Stimulated activated CD4-positive, alpha-beta T cell treated with anti-CD3 and anti-CD28 coated beads, Interleukin-1b, Interleukin-23, amount 100 ng/mL, for 48 hours (primary cell): Measurements from ENCODE around the gene DYRK1A.

Experiments
- DNase-seq: peaks from one replicate; pipeline ENCODE4 v3.0.0-alpha.2; 2020

DYRK1A gene

DNA sequence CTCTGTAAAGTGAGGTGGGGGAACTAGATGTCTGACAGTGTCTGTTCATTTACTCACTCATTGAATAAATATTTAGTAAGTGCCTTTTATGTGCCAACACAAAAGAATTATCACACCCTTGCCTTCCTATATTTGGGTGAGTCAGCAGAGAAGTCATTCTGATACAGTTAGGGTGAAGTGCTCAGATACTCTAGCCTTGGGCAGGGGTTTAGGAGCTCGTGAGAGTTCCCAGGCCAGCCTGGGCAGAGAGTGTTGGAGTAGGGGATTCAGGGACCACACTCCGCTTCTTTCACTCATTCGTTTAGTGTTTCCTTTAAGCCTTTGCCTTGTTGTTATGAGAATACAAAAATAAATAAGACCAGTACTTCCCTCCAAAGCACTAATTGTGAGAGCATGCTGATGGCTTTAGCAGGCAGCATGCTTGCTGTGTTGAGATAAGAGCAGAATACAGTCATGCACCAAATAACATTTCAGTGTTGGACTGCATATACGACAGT, 83.9 kb downstream of the DYRK1A start:
- no peak for DNase-seq

DNA sequence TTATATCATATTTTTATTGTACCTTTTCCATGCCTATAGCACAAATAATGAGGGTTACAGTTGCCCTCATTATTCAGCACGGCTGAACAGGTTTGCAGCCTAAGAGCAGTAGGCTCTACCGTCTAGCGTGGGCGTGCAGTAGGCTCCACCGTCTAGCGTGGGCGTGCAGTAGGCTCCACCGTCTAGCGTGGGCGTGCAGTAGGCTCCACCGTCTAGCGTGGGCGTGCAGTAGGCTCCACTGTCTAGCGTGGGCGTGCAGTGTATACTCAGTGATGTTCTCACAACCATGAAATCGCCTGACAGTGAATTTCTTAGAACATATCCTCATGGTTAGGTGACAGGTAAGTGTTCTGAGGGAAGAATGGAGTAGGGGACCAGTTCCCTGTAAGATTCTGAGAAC, 84.9 kb downstream of the DYRK1A start:
- no peak for DNase-seq

DNA sequence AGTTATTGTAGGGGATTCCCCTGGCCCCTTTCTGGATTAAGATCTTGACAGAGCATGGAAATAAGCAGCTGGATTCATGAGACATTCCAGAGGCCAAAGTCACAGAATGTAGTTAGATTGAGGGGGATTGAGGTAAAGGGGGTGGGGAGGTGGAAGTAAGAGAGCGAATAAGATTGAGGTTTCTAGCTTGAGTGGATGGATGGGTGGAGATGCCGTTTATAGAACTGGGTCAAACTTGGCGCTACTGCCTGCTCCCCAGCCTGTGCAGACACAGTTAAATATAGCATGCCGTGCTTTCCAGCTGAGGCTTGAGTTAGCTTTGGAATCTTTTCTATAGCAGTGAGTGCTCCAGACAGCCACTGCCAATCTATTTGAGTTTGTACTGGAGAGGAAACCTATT, 85.7 kb downstream of the DYRK1A start:
- DNase-seq = no peak

DNA sequence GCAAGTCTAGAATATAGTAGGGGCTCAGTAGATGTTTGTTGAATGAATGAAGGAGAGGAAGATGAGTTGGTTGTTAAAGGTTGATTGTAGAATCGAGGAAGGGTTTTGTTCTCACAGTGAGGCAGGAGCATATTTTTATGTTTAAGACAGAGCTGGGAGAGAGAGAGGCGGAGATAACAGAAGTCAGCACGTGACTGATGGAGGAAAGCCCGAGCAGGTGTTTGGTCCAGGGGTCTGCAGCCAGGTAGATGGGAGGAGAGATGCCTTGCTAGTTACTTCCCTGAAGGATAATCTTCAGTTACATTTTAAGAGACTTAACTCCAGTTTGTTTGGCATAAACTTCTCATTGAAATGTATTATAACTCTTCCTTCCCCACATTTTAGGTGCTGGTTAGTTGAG, 86.8 kb downstream of the DYRK1A start:
- no peak for DNase-seq

DNA sequence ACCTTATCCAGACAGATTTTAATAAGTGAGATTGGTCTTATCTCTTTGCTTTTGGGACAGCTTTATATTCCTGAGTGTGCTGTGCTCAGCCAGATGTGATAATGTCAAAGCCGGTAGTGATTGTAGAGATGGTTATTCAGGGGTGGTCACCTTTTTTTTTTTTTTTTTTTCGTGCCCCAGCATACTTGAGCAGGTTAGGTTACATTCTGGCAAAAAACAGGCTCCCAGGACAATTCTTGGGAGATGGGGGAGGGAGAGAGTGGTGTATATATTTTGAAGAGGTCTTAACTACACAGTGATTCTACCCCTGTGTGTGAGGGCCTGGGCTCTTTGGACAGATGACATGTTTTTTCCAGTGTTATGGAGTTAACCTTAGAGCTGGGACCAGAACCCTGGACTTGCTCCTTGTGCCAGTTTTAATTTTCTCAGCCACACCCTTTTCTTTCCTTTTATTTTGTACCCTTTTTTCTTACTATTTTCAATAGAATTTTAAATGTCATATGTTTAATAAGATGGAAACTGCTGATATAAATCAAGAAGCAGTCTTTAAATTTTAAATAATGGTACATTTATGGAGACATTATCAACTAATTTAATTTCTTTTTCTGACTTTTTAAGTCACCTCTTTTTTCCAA, 88.4 kb downstream of the DYRK1A start:
- DNase-seq = no peak

DNA sequence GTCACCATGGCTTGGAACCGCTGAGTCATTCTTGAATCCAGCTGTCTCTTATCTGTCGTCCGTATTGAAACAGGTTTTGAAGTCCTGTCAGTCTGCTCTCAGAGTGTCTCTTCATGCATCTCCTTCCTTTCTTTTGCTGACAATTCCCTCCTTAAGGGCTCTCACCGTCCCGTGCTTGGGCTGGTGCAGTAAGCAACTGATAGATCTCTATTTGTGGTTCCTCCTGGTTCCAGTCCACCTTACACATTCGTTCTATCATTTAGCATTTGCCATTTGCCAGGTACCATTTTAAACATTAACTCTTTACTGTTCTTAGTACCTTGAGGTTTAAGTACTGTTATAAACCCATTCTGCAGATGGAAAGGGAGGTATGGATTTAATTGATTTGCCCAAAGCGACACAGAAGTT, 88.9 kb downstream of the DYRK1A start:
- DNase-seq = no peak

DNA sequence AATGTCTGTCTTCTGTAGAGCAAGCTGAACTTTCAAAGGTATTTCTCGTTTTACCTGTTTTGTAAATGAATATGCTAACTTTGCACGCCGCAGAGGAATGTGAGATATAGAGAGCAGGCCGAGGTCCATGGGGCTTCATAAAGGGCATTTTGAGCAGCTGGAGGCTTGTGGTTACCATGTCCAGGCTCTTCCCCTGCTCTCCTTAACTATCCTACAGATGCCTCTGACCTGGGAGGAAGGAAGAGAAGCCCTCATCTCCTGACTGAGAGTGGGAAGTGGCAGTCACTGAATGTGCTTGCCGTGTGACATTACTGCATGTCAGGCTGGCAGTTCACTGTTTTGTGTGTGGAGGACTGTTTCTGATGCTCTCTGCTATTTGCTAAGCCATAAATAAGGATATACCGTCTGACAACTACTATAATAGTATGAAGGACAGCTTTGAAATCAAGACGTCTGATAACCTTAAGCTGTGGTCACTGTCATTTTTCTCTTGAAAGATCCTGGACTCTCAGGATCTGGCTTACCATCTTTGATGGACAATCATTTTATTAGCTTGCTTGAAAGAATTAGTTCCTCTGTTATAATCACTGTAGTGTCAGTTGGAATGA, 92.2 kb downstream of the DYRK1A start:
- DNase-seq = no peak

DNA sequence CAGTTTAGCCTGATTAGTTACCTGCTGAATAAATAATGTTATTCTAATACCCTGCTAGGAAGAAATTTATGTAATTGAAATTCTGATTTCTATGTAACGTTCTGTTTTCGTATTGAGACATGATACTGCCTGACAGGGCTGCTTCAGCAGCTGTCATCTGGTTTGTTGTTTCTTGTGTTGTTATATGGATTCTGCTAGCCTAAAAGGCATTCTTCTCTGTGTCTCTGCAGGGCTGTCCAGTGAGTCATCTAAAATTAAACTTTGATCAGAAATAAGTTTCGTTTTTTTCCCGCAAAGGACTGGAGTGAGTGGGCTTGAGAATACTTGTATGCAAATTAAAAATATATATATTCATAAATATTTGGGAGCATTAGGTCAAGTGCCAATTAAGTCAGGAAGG, 93.0 kb downstream of the DYRK1A start:
- no peak for DNase-seq

DNA sequence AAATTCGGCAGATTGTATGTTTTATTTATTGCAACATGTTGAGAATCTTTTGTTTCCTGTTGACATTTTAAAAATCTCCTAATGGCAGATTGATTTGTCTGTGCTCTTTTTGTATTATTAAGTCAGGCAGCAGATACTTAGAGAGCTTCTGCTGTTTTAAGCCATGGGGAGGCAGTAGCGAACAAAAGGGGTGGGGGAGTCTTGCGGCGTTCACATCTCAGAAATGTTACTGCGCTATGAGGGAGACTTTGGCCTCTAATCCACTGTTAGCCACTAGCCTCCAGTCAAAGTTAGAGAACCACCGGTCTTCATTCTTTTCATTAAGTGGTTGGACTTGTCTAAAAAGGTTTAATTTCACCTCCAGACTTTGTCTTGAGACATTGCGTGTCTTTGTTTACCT, 93.6 kb downstream of the DYRK1A start:
- DNase-seq = no peak

DNA sequence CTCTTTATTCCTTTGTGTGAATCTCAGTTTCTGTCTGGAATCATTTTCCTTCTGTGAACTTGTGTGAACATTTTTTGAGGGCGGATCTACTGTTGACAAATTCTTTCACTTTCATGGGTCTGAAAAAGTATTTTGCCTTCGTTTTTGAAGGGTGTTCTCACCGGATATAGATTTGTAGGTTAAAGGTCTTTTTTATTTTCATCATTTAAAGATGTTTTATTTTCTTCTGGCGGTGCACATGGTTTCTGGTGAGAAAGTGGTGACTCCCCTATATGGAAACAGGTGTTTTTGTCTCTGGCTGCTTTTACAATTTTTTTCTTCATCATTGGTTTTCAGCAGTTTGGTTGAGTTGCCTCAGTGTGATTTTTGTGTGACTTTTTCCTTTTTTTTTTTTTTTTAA, 94.9 kb downstream of the DYRK1A start:
- DNase-seq = no peak

DNA sequence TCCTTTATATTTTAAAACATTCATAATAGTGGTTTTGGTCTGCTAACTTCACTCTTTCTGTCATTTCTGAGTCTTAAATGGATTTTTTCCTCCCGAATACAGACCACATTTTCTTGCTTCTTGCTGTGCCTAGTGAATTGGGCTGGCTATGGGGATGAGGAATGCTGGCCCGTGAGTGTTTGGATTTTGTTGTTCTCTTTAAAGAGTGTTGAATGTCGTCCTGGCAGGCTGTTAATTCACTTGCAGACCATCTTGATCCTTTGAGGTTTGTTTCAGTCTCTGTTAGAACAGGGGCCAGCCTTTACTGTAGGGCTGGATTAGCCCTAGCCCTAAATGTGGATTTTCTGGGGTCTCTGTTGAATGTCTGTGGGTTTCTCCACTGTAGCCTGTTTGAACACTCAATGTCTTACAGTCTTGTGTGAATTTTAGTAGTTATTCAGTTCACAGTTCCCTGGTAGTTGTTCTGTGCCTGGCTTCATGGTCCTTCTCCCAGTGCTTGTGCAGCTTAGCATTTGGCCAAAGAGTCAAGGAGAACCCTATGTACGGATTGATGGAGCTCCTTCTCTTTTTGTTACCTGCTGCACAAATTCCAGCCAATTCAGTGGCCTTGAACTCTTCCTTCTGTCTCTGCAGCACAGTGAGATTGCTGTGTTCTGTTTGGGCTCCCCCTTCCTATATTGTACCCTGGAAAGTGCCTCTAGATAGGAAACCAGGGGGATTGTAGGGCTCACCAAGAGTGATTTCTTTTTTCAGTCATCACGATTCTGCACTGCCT, 95.7 kb downstream of the DYRK1A start:
- no peak for DNase-seq

DNA sequence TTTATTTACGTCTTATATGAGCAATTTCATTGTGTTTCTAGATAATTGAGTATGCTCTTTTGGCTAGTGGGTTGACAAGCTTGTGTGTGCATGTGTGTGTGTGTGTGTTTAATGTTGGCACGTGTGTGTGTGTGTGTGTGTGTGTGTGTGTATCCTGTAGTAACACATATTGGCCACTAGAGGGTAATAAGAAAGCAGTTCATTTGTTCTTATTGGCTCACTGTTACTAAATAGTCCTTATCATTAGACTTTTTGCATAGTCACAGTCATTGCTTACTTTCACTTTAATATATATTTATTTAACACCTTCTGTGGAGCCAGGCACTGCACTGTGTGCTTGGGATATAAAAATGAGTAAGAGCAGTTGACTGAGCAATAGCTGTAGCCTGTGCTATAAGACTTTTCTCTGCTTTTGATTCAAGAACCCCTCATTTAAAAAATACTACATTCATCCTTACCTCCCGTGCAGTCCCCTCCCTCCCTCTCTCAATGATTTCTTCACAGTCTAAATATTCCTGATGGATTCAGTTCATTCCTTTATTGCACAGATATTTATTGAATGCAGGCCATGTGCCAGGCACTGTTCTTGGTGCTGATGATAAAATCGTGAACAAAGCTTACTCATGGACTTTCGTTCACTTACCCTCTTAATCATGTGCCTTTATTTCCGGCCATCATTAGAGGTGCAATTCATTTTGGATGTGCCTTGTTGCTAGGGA, 96.7 kb downstream of the DYRK1A start:
- DNase-seq = no peak

DNA sequence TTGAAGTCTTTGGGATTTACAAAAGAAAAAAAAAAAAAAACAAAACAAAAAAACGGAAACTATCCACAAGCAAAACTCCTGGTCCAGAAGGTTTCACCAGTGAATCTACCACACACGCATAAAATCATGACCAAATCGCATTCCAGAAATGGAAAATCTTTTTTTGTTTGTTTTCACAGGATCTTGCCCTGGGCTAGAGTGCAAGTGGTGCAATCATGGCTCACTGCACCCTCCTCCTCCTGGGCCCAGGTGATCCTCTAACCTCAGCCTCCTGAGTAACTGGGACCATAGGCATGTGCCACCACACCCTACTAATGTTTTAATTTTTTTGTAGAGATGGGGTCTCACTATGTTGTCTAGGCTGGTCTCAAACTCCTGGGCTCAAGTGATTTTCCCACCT, 100.5 kb downstream of the DYRK1A start:
- no peak for DNase-seq

DNA sequence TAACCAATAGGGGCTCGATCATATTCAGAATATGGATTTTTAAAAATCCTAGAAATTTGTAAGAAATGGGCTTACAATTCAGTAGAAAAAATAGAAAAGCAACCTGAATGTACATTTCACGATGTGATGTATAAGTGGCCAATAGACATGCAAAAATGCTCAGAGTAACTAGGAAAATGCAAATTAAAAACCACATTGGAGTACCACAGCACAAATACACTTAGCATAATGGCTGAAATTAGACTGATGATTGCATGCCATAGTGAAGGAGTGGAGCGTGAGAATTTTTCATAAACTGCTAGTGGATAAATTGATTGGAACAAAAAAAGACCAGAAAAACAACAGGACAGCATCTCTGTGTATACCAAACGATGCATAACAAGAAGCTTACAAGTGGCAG, 102.3 kb downstream of the DYRK1A start:
- no peak for DNase-seq

DNA sequence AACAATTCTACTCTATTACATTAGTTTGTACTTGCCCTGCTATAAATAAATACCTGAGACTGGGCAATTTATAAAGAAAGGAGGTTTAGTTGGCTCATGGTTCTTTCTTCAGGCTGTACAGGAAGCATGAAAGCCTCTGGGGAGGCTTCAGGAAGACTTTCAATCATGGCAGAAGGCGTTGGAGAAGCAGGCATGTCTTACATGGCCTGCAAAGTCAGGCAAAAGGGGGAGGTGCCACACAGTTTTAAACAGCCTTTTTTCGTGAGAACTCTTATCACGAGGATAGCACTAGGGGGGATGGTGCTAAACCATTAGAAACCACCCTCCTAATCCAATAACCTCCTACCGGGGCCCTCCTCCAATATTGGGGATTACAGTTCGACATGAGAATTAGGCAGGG, 102.9 kb downstream of the DYRK1A start:
- no peak for DNase-seq

DNA sequence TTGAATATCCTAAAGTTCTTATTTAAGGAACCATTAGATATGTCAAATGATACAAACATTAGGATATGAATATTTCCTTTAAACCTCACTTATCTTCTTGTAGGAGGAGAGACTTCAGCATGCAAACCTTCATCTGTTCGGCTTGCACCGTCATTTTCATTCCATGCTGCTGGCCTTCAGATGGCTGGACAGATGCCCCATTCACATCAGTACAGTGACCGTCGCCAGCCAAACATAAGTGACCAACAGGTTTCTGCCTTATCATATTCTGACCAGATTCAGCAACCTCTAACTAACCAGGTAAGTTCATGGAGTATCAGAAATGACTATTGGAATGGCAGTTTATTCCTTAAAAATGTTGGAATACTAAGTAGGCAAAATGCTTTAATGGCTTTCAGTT, 106.0 kb downstream of the DYRK1A start:
- DNase-seq = no peak

DNA sequence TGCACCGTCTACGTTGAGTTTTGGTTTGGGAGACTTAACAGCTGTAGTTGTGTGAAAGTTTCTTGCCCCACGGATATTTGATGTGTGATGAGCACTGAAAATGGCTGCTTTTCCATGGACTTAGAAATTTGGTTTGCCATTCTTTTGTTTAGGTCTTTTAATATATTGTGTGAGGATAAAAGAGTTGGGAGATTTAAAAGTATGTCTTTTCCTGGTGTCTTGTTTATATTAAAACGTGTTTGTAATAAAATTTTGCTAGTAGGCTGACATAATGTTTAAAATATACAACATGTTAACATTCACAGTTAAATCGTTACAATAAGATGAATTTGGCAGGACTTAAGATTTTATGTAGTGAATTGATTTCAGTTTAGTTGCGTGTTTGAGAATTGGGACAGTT, 106.9 kb downstream of the DYRK1A start:
- no peak for DNase-seq

DNA sequence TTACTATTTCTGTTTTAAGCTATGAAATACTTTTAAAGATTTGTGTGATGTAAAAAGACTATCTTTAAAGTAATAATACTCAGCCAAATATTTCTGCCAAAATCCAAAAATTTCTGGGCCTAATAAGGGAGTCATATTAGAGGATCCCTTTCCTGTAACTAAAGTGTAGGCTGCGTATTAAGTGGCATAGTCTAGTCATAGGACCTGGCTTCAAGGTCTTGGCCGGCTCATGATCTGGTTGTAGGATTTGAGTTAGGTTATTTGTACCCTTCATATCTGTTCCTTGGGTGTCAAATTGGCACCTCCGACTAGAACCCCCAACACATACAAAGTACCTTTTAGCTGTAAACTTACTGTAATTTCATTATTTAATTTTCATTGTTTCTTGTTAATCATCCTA, 107.8 kb downstream of the DYRK1A start:
- no peak for DNase-seq

DNA sequence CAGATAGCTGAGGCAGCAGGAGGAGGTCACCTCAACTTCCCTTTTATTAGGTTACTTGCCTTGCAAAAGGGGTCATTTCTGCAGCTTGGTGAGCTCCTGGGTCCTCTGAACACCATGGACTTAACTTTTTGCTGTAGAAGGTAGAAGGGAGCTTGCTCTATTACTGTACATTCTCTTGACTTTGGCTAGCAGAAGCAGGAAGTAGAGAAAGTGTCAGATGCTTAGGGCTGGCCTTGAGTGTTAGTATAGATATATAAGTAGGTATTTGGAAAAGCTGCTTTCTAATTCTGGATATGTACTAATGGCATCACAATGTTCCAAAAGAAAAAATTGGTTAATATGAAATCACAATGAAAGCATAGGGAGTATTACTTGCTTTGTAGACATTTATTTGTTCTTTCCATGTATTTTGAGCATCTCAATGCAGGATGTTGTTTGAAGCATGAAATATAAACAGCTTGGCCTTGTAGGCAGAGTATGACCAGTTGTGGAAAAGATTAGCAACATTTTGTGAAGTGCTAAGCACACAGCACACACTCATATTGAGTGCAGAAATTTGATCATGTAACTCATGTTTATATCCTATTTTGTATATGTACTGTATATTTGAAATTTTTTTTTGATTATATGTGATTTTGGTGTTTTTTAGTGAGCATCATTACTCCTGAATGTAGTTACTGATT, 108.8 kb downstream of the DYRK1A start:
- no peak for DNase-seq

DNA sequence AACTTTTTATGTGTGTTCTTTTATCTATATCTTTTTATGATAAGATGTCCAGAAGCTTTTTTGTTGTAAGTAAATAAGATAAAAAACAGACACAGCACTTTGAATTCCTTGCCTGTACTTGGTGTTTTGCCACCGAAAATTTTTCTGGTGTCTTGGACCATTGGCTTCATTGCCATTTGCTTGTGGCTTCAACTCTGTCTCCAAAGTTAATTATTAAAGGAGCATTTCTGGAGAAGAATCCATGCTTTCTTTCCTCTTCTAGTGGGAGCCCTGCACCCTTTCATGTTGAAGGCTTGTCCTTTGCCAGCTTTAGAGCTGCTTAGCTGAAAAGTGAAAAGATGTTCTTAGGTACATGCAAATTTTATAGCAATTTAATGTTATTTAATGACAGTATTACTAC, 112.2 kb downstream of the DYRK1A start:
- DNase-seq = no peak

DNA sequence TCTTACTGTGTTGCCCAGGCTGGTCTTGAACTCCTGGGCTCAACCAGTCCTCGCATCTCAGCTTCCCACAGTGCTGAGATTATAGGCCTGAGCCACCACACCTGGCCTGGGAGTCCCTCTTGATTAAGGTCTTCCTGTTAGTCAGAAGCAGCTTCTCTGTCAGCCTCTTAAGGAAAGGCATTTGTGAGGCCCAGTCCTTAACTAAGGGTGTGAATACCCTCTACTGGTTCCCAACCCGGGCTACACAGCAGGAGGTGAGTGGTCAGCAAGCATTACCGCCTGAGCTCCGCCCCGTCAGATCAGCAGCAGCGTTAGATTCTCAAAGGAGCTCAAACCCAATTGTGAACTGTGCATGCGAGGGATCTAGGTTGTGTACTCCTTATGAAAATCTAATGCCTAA, 117.2 kb downstream of the DYRK1A start:
- no peak for DNase-seq

DNA sequence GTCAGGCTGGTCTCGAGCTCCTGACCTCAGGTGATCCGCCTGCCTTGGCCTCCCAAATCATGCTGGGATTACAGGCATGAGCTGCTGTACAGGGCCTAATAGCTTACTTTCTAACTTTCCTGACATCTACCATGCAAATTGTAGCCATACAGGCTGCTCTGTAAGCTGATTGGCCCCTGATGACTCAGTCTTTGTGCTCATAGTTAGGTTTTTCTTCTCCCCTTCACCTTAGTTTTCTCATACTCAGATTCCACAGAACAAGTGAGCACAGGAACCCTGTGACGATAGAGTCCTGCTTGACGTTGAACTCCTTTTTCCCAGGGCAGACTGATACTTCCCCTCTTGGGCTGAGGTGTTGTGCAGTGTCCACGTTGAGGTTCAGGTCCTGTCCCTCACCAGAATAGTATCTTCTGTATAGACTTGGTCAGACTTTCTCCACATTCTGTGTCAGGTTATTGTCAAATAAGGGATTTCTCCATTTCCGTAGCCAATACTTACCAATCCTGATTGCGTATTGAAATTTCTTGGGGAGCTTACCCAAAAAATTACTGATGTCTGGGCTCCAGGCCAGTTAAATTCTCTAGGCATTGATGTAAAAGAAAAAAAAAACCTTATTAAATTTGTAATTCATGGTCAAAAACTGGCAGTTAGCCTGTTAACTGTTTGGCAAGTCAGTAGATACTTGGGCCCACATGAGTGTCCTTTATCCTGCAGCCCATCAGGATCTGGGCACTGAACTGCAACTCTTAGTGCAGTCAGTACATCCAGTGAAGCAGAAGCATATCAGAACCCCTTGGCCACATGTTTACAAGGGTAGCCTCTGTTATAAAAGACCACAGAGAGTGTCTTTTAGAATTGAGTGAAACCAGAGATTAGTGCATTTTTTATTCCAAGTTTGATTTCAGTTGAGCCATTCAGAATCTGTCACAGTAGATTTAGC, 118.2 kb downstream of the DYRK1A start:
- no peak for DNase-seq
